ENCODE measurements around the gene CAPN7. TPM values are rescaled to one million over a fixed set of nuclear protein-coding genes. Genes with fewer than 3 reads are reported as not detected.
A peak's percentile ranks its signal among the peaks of the same experiment; 100 is the strongest.

Gene CAPN7
- total and polyA plus RNA-seq, 5 donors = 13.2 to 33.7 (median 28.9) TPM

- ATAC-seq = no peak
- Histone ChIP-seq H3K4me1 (ENCODE audit: control insufficient read depth, insufficient read depth, low read length) (no peaks in the 10 kb centered on the region), H3K4me3 (ENCODE audit: low read length) (no peak overlapping the region), H3K27me3 (ENCODE audit: control insufficient read depth, insufficient read depth) (no peaks in the 10 kb centered on the region), H3K27ac (ENCODE audit: low read length) (no peak overlapping the region), H3K9me3 (ENCODE audit: control insufficient read depth, low read length) (no peaks in the 10 kb centered on the region)
- intact Hi-C loops (cut with DNase I) = loop anchor here in 1 of 4 donors (10.0 kb wide), 1 partner anchor 59 kb away; the partner anchor contains the start of gene SH3BP5
- DNase-seq = no peak
- WGBS = 91% methylated on average over 11 of the region's 11 CpGs
Observed at GRCh38 chr3:15276028-15276724, 70.1 kb downstream of the CAPN7 start.

GRCh38 chr3:15277861-15278500 is 71.9 kb downstream of the CAPN7 start:
- Histone ChIP-seq H3K4me1 (ENCODE audit: control insufficient read depth, insufficient read depth, low read length) (no peaks in the 10 kb centered on the region), H3K27ac (ENCODE audit: low read length) (no peak overlapping the region), H3K27me3 (ENCODE audit: control insufficient read depth, insufficient read depth) (no peaks in the 10 kb centered on the region), H3K9me3 (ENCODE audit: control insufficient read depth, low read length) (no peaks in the 10 kb centered on the region), H3K4me3 (ENCODE audit: low read length) (no peak overlapping the region)
- WGBS = 80% methylated on average over 13 of the region's 13 CpGs
- DNase-seq (no peak), ATAC-seq (no peak)
- intact Hi-C loops (cut with DNase I) = loop anchor here in 1 of 4 donors (10.0 kb wide), 1 partner anchor 57 kb away; the partner anchor contains the start of gene SH3BP5

- no peak for ATAC-seq
- H3K27me3 ChIP-seq (ENCODE audit: control insufficient read depth, insufficient read depth) = no peaks in the 10 kb centered on the region
- H3K9me3 ChIP-seq (ENCODE audit: control insufficient read depth, low read length) = no peaks in the 10 kb centered on the region
- 78% methylated on average over 4 of the region's 4 CpGs for WGBS
- intact Hi-C loops (cut with DNase I) = loop anchor here in 1 of 4 donors (10.0 kb wide), 1 partner anchor 56 kb away; the partner anchor contains the start of gene SH3BP5
- H3K4me3 ChIP-seq (ENCODE audit: low read length) = no peak overlapping the region
- no peak overlapping the region for H3K27ac ChIP-seq (ENCODE audit: low read length)
- no peak for DNase-seq
- H3K4me1 ChIP-seq (ENCODE audit: control insufficient read depth, insufficient read depth, low read length) = no peaks in the 10 kb centered on the region
Observed at GRCh38 chr3:15279205-15279604, 73.2 kb downstream of the CAPN7 start.

- ATAC-seq (no peak), DNase-seq (no peak)
- no peaks in the 10 kb centered on the region for H3K9me3 ChIP-seq (ENCODE audit: control insufficient read depth, low read length)
- no peak overlapping the region for H3K27ac ChIP-seq (ENCODE audit: low read length)
- intact Hi-C loops (cut with DNase I) = loop anchor here in 1 of 4 donors (10.0 kb wide), 1 partner anchor 55 kb away; the partner anchor contains the start of gene SH3BP5
- 82% methylated on average over 12 of the region's 12 CpGs for WGBS
- H3K4me3 ChIP-seq (ENCODE audit: low read length) = no peak overlapping the region
- peaks cover 5% of the 10 kb centered on the region for H3K4me1 ChIP-seq (ENCODE audit: control insufficient read depth, insufficient read depth, low read length)
- H3K27me3 ChIP-seq (ENCODE audit: control insufficient read depth, insufficient read depth) = no peaks in the 10 kb centered on the region
Observed at GRCh38 chr3:15279671-15280402, 73.8 kb downstream of the CAPN7 start.

- no peak for ATAC-seq
- H3K27me3 ChIP-seq (ENCODE audit: control insufficient read depth, insufficient read depth) = no peaks in the 10 kb centered on the region
- WGBS = 92% methylated on average over 10 of the region's 10 CpGs
Observed at GRCh38 chr3:15280853-15281532, 74.9 kb downstream of the CAPN7 start.

GRCh38 chr3:15281817-15282216 is 75.8 kb downstream of the CAPN7 start:
- no peak for ATAC-seq
- H3K9me3 ChIP-seq (ENCODE audit: control insufficient read depth, low read length) = no peaks in the 10 kb centered on the region
- DNase-seq = peak in 1 of 3 donors; percentile 18
- no peaks in the 10 kb centered on the region for H3K27me3 ChIP-seq (ENCODE audit: control insufficient read depth, insufficient read depth)
- no peak overlapping the region for H3K4me3 ChIP-seq (ENCODE audit: low read length)
- 93% methylated on average over 9 of the region's 9 CpGs for WGBS
- intact Hi-C loops (cut with DNase I) = no loop called here
- H3K4me1 ChIP-seq (ENCODE audit: control insufficient read depth, insufficient read depth, low read length) = peaks cover 6% of the 10 kb centered on the region
- no peak overlapping the region for H3K27ac ChIP-seq (ENCODE audit: low read length)

More at GRCh38 chr3:15280853-15281532, 74.9 kb downstream of the CAPN7 start:
- intact Hi-C loops (cut with DNase I) = no loop called here
- no peak overlapping the region for H3K27ac ChIP-seq (ENCODE audit: low read length)
- H3K4me1 ChIP-seq (ENCODE audit: control insufficient read depth, insufficient read depth, low read length) = peaks cover 5% of the 10 kb centered on the region
- DNase-seq = no peak
- H3K4me3 ChIP-seq (ENCODE audit: low read length) = no peak overlapping the region
- H3K9me3 ChIP-seq (ENCODE audit: control insufficient read depth, low read length) = no peaks in the 10 kb centered on the region

GRCh38 chr3:15283702-15284101 is 77.7 kb downstream of the CAPN7 start:
- intact Hi-C loops (cut with DNase I) = no loop called here
- Histone ChIP-seq H3K9me3 (ENCODE audit: control insufficient read depth, low read length) (no peaks in the 10 kb centered on the region), H3K4me1 (ENCODE audit: control insufficient read depth, insufficient read depth, low read length) (peaks cover 9% of the 10 kb centered on the region), H3K27ac (ENCODE audit: low read length) (no peak overlapping the region), H3K27me3 (ENCODE audit: control insufficient read depth, insufficient read depth) (no peaks in the 10 kb centered on the region), H3K4me3 (ENCODE audit: low read length) (no peak overlapping the region)
- 88% methylated on average over 1 of the region's 1 CpG for WGBS
- ATAC-seq (no peak), DNase-seq (no peak)

GRCh38 chr3:15284121-15284889 is 78.3 kb downstream of the CAPN7 start:
- H3K4me1 ChIP-seq (ENCODE audit: control insufficient read depth, insufficient read depth, low read length) = peaks cover 9% of the 10 kb centered on the region
- ATAC-seq = peak; percentile 30 to 52
- intact Hi-C loops (cut with DNase I) = no loop called here

GRCh38 chr3:15286022-15286421 is 80.0 kb downstream of the CAPN7 start:
- H3K27me3 ChIP-seq (ENCODE audit: control insufficient read depth, insufficient read depth) = no peaks in the 10 kb centered on the region
- H3K9me3 ChIP-seq (ENCODE audit: control insufficient read depth, low read length) = no peaks in the 10 kb centered on the region
- no peak overlapping the region for H3K27ac ChIP-seq (ENCODE audit: low read length)
- intact Hi-C loops (cut with DNase I) = no loop called here
- no peak for DNase-seq
- WGBS = 88% methylated on average over 8 of the region's 8 CpGs
- ATAC-seq = peak in 1 of 2 donors; percentile 17
- H3K4me1 ChIP-seq (ENCODE audit: control insufficient read depth, insufficient read depth, low read length) = peaks cover 9% of the 10 kb centered on the region
- H3K4me3 ChIP-seq (ENCODE audit: low read length) = no peak overlapping the region

More at GRCh38 chr3:15284121-15284889, 78.3 kb downstream of the CAPN7 start:
- Histone ChIP-seq H3K9me3 (ENCODE audit: control insufficient read depth, low read length) (no peaks in the 10 kb centered on the region), H3K27ac (ENCODE audit: low read length) (peak overlapping the region; percentile 34), H3K27me3 (ENCODE audit: control insufficient read depth, insufficient read depth) (no peaks in the 10 kb centered on the region), H3K4me3 (ENCODE audit: low read length) (no peak overlapping the region)
- WGBS = 71% methylated on average over 5 of the region's 5 CpGs
- DNase-seq = peak in 1 of 3 donors; percentile 69
